Measurements from ENCODE around the gene TOM1L2. TPM values are rescaled to one million over a fixed set of nuclear protein-coding genes. Genes with fewer than 3 reads are reported as not detected.

The TOM1L2 gene
- polyA plus RNA-seq, 1 donor from 2014 or later: 40.9 TPM

GRCh38 chr17:17954079-17954478, 18.1 kb downstream of the TOM1L2 start:
- no peaks in the 10 kb centered on the region for H3K9me2 ChIP-seq (ENCODE audit: insufficient read depth, low read length)
- H3K4me2 ChIP-seq (ENCODE audit: low read length): no peak overlapping the region
- no peak for TF ChIP-seq RAD21 (conservative IDR thresholded peaks at IDR 0.05)
- no peak overlapping the region for H3K9ac ChIP-seq (ENCODE audit: low read length)
- H3K27ac ChIP-seq (ENCODE audit: low read length): no peak overlapping the region
- H3F3A ChIP-seq (ENCODE audit: insufficient read depth, low read length, poor library complexity, severe bottlenecking): no peaks in the 10 kb centered on the region
- no peaks in the 10 kb centered on the region for H3K36me3 ChIP-seq (ENCODE audit: insufficient read depth, low read length)
- H2AFZ ChIP-seq (ENCODE audit: low read depth, low read length): no peak overlapping the region
- H4K20me1 ChIP-seq (ENCODE audit: insufficient read depth): no peaks in the 10 kb centered on the region
- H3K9me3 ChIP-seq (ENCODE audit: low read length): no peaks in the 10 kb centered on the region
- H3K4me3 ChIP-seq (ENCODE audit: low read length): no peak overlapping the region
- no peaks in the 10 kb centered on the region for H3K27me3 ChIP-seq (ENCODE audit: insufficient read depth, low read depth, low read length)
- peaks cover 20% of the 10 kb centered on the region for H3K79me2 ChIP-seq (replicated peaks; ENCODE audit: insufficient read depth, low read length)

DNA sequence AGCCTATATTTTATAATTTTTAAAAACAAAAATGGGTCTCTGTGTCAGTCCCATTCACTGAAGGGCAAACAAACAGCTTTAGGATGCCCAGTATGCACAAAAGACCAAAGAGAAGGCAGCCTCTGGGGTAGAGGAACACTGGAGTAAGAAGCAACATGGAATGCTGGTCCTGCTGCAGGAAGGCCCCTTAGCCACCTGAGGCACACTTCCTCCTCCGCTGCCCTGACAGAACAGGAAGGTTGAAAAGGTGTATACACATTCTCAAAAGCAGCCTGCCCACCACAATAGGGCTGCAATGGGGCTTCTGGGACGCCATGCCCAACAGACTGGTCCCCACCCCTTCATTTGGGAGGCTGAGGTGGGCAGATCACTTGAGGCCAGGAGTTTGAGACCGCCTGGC, 19.5 kb downstream of the TOM1L2 start:
- no peak overlapping the region for H3K4me3 ChIP-seq (ENCODE audit: low read length)
- H2AFZ ChIP-seq (ENCODE audit: low read depth, low read length): no peak overlapping the region
- H3K27me3 ChIP-seq (ENCODE audit: insufficient read depth, low read depth, low read length): no peaks in the 10 kb centered on the region
- no peaks in the 10 kb centered on the region for H3K9me3 ChIP-seq (ENCODE audit: low read length)
- no peaks in the 10 kb centered on the region for H4K20me1 ChIP-seq (ENCODE audit: insufficient read depth)
- H3K79me2 ChIP-seq (replicated peaks; ENCODE audit: insufficient read depth, low read length): peaks cover 14% of the 10 kb centered on the region
- H3K36me3 ChIP-seq (ENCODE audit: insufficient read depth, low read length): no peaks in the 10 kb centered on the region
- no peak for TF ChIP-seq TAF1 (IDR thresholded peaks at IDR 0.05; ENCODE audit: low read depth)
- no peak for TF ChIP-seq POLR2AphosphoS5 (IDR thresholded peaks at IDR 0.05)
- no peak overlapping the region for H3K27ac ChIP-seq (ENCODE audit: low read length)
- H3K9ac ChIP-seq (ENCODE audit: low read length): no peak overlapping the region
- H3K4me2 ChIP-seq (ENCODE audit: low read length): no peak overlapping the region
- no peaks in the 10 kb centered on the region for H3K9me2 ChIP-seq (ENCODE audit: insufficient read depth, low read length)
- no peaks in the 10 kb centered on the region for H3F3A ChIP-seq (ENCODE audit: insufficient read depth, low read length, poor library complexity, severe bottlenecking)

DNA sequence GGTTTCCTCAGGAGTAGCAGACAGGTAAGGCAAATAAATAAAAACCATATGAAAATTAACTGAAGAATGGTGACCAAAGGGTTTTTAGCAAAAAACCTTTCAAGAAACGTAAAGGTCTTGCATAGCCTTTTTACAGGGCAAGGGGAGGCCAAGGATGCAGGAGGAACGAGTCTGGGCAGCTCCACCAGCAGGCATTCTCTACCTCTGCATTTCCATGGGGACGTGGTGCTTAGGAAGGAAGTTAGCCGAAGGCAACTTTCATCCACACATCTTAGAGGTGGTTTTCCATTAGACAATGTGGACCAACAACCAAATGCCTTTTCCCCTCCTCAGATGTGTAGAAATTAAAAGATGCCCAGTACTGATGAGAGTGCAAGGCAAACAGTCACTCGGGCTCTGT, 20.7 kb downstream of the TOM1L2 start:
- no peaks in the 10 kb centered on the region for H3K36me3 ChIP-seq (ENCODE audit: insufficient read depth, low read length)
- H3K4me3 ChIP-seq (ENCODE audit: low read length): no peak overlapping the region
- peaks cover 8% of the 10 kb centered on the region for H3K79me2 ChIP-seq (replicated peaks; ENCODE audit: insufficient read depth, low read length)
- no peaks in the 10 kb centered on the region for H4K20me1 ChIP-seq (ENCODE audit: insufficient read depth)
- no peaks in the 10 kb centered on the region for H3F3A ChIP-seq (ENCODE audit: insufficient read depth, low read length, poor library complexity, severe bottlenecking)
- no peak overlapping the region for H3K9ac ChIP-seq (ENCODE audit: low read length)
- no peak overlapping the region for H3K4me2 ChIP-seq (ENCODE audit: low read length)
- no peak for TF ChIP-seq EP300 (conservative IDR thresholded peaks at IDR 0.05; ENCODE audit: poor library complexity, severe bottlenecking)
- no peak for TF ChIP-seq SMC3 (conservative IDR thresholded peaks at IDR 0.05; ENCODE audit: poor library complexity)
- no peak overlapping the region for H2AFZ ChIP-seq (ENCODE audit: low read depth, low read length)
- no peaks in the 10 kb centered on the region for H3K27me3 ChIP-seq (ENCODE audit: insufficient read depth, low read depth, low read length)
- H3K9me2 ChIP-seq (ENCODE audit: insufficient read depth, low read length): no peaks in the 10 kb centered on the region
- no peaks in the 10 kb centered on the region for H3K9me3 ChIP-seq (ENCODE audit: low read length)
- no peak overlapping the region for H3K27ac ChIP-seq (ENCODE audit: low read length)

DNA sequence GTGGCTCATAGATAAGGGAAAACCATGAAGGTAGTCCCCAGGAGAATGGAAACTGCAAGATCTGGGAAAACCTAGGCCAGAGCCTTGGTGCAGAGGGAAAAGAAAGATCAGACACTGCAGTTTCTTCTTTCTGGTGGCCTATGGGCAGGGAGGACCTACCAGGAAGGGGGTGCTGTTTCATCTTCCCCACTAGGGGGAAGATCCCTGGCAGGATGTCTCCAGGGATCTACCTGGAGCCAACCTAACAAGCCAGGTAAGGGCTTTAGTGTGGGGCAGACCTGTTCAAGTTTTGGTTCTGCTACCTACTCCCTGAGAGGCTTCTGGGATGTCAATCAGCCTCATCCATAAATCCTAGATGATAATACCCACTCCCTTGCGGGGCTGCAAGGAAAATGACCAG, 21.4 kb downstream of the TOM1L2 start:
- H3K9me3 ChIP-seq (ENCODE audit: low read length): no peaks in the 10 kb centered on the region
- H3K4me3 ChIP-seq (ENCODE audit: low read length): no peak overlapping the region
- no peak overlapping the region for H2AFZ ChIP-seq (ENCODE audit: low read depth, low read length)
- no peaks in the 10 kb centered on the region for H3F3A ChIP-seq (ENCODE audit: insufficient read depth, low read length, poor library complexity, severe bottlenecking)
- TF ChIP-seq, protein P1, sequence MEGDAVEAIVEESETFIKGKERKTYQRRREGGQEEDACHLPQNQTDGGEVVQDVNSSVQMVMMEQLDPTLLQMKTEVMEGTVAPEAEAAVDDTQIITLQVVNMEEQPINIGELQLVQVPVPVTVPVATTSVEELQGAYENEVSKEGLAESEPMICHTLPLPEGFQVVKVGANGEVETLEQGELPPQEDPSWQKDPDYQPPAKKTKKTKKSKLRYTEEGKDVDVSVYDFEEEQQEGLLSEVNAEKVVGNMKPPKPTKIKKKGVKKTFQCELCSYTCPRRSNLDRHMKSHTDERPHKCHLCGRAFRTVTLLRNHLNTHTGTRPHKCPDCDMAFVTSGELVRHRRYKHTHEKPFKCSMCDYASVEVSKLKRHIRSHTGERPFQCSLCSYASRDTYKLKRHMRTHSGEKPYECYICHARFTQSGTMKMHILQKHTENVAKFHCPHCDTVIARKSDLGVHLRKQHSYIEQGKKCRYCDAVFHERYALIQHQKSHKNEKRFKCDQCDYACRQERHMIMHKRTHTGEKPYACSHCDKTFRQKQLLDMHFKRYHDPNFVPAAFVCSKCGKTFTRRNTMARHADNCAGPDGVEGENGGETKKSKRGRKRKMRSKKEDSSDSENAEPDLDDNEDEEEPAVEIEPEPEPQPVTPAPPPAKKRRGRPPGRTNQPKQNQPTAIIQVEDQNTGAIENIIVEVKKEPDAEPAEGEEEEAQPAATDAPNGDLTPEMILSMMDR (IDR thresholded peaks at IDR 0.05; ENCODE audit: poor library complexity, severe bottlenecking): no peak
- TF ChIP-seq EZH2 (IDR thresholded peaks at IDR 0.05; ENCODE audit: borderline replicate concordance, insufficient read depth, low read length, poor library complexity, severe bottlenecking): no peak
- no peak for TF ChIP-seq SMC3 (conservative IDR thresholded peaks at IDR 0.05; ENCODE audit: poor library complexity)
- no peak for TF ChIP-seq TAF1 (IDR thresholded peaks at IDR 0.05; ENCODE audit: low read depth)
- TF ChIP-seq RAD21 (conservative IDR thresholded peaks at IDR 0.05): no peak
- TF ChIP-seq POLR2AphosphoS5 (IDR thresholded peaks at IDR 0.05): no peak
- H3K36me3 ChIP-seq (ENCODE audit: insufficient read depth, low read length): no peaks in the 10 kb centered on the region
- no peak overlapping the region for H3K9ac ChIP-seq (ENCODE audit: low read length)
- H3K79me2 ChIP-seq (replicated peaks; ENCODE audit: insufficient read depth, low read length): peaks cover 8% of the 10 kb centered on the region
- H3K9me2 ChIP-seq (ENCODE audit: insufficient read depth, low read length): no peaks in the 10 kb centered on the region
- no peaks in the 10 kb centered on the region for H3K27me3 ChIP-seq (ENCODE audit: insufficient read depth, low read depth, low read length)
- H3K27ac ChIP-seq (ENCODE audit: low read length): no peak overlapping the region
- no peak overlapping the region for H3K4me2 ChIP-seq (ENCODE audit: low read length)
- H4K20me1 ChIP-seq (ENCODE audit: insufficient read depth): no peaks in the 10 kb centered on the region

All from neural cell (in vitro differentiated cells).